ENCODE data around the gene SMAD6. TPM values are rescaled to one million over a fixed set of nuclear protein-coding genes. Genes with fewer than 3 reads are reported as not detected.

SMAD6 gene
- total RNA-seq, 4 donors from 2014 or later = 1.7 to 6.3 (median 3.8) TPM

DNA sequence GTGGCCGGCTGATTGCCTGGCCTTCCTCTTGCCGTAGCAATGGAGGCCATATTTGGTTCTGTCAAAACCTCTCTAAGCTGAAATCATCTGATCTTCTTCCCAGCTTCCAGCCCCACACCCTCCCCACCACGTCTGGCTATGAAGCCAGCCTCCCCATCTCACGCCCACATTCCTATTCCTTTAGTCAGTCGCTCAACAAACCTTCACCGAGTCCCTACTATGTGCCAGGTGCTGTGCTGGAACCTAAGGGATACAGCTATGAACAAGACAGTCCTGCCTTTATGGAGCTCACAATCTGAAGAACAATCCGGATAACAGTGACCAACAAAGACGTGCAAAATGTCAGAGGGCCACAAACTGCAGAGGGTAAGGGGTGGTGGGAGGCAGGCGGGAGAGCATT, 31.9 kb upstream of the SMAD6 start:
- TF ChIP-seq, protein P1, sequence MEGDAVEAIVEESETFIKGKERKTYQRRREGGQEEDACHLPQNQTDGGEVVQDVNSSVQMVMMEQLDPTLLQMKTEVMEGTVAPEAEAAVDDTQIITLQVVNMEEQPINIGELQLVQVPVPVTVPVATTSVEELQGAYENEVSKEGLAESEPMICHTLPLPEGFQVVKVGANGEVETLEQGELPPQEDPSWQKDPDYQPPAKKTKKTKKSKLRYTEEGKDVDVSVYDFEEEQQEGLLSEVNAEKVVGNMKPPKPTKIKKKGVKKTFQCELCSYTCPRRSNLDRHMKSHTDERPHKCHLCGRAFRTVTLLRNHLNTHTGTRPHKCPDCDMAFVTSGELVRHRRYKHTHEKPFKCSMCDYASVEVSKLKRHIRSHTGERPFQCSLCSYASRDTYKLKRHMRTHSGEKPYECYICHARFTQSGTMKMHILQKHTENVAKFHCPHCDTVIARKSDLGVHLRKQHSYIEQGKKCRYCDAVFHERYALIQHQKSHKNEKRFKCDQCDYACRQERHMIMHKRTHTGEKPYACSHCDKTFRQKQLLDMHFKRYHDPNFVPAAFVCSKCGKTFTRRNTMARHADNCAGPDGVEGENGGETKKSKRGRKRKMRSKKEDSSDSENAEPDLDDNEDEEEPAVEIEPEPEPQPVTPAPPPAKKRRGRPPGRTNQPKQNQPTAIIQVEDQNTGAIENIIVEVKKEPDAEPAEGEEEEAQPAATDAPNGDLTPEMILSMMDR (IDR thresholded peaks at IDR 0.05) = no peak
- no peak for TF ChIP-seq POLR2A (IDR thresholded peaks at IDR 0.05)
- no peak overlapping the region for H3K4me3 ChIP-seq
- H3K9me3 ChIP-seq = no peaks in the 10 kb centered on the region
- no peaks in the 10 kb centered on the region for H3K36me3 ChIP-seq
- H3K27me3 ChIP-seq = no peaks in the 10 kb centered on the region
- H3K4me1 ChIP-seq = peaks cover 0 to 13% (median 0%) of the 10 kb centered on the region in 3 donors
- DNase-seq = no peak
- 71 to 75% methylated on average over 8 to 9 of the region's 9 CpGs for WGBS, 2 donors
- H3K27ac ChIP-seq = no peak overlapping the region
- intact Hi-C loops (cut with DNase I) = no loop called here

DNA sequence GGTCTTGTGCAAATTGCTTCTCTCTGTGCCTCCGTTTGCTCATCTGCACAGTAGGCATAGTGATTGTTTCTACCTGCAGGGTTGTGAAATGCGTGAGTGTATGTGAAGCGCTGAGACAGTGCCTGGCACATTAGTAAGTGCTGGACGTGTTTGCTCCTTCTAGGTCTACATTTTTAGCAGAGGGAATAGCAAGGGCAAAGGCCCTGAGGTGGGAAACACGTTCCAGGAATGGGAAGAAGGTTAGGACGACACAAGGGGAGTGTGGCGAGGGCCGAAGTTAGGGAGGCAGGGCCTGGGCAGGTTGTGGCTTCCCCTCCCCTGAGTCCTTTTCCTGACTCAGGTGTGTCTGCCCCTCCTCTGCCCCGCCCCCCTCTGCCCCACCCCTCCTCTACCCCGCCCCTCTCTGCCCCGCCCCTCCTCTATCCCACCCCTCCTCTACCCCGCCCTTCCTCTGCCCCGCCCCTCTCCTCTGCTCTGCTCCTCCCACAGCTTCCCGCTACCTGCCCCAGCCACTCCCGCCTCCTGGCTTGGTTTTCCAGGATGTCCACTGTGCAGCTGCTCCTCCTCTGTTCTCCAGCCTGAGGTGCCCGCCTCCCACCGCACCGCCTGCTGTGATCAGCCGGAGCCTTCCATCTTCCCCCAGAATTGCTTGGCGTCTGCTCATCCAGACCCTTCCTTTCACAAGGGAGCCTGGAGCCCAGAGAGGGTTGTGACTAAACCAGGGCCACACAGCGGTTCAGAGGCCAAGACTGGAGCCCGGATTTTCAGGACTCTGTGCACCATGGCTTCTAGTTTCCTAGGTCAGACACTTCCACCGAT, 31.1 kb upstream of the SMAD6 start:
- no peaks in the 10 kb centered on the region for H3K36me3 ChIP-seq
- peaks cover 0 to 13% (median 0%) of the 10 kb centered on the region in 3 donors for H3K4me1 ChIP-seq
- intact Hi-C loops (cut with DNase I) = no loop called here
- TF ChIP-seq, protein P1 (IDR thresholded peaks at IDR 0.05) = no peak
- TF ChIP-seq POLR2A (IDR thresholded peaks at IDR 0.05) = no peak
- 33 to 60% methylated on average over 15 to 16 of the region's 23 CpGs for WGBS, 2 donors
- no peaks in the 10 kb centered on the region for H3K9me3 ChIP-seq
- H3K27ac ChIP-seq = peak overlapping the region in 2 of 4 donors; percentile 26 to 31
- H3K27me3 ChIP-seq = no peaks in the 10 kb centered on the region
- DNase-seq = no peak
- H3K4me3 ChIP-seq = peak overlapping the region in 1 of 4 donors; percentile 26

DNA sequence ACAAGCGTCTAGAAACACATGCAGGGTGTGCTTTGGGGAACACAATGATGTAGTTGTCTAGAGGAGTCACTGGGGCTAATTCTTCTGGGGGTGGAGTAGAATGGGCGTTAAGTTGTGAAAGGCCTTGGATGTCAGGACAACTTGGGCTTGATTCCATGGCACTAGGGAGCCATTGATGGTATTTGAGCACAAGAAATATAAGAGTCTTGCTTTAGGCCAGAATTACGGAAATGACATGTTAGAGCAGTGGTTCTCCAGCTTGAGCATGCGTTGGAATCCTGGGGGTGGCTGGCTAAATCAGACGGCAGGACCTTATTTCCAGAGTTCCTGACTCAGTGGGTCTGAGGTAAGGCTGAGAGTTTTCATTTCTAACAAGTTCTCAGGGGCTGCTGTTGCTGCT, 29.2 kb upstream of the SMAD6 start:
- no peak overlapping the region for H3K27ac ChIP-seq
- no peaks in the 10 kb centered on the region for H3K9me3 ChIP-seq
- H3K4me3 ChIP-seq = no peak overlapping the region
- TF ChIP-seq, protein P1 (IDR thresholded peaks at IDR 0.05) = no peak
- TF ChIP-seq POLR2A (IDR thresholded peaks at IDR 0.05) = no peak
- H3K36me3 ChIP-seq = no peaks in the 10 kb centered on the region
- H3K4me1 ChIP-seq = peaks cover 0 to 13% (median 0%) of the 10 kb centered on the region in 3 donors
- no peaks in the 10 kb centered on the region for H3K27me3 ChIP-seq
- WGBS, 2 donors = 61 to 69% methylated on average over 5 of the region's 5 CpGs
- no peak for DNase-seq
- intact Hi-C loops (cut with DNase I) = no loop called here

DNA sequence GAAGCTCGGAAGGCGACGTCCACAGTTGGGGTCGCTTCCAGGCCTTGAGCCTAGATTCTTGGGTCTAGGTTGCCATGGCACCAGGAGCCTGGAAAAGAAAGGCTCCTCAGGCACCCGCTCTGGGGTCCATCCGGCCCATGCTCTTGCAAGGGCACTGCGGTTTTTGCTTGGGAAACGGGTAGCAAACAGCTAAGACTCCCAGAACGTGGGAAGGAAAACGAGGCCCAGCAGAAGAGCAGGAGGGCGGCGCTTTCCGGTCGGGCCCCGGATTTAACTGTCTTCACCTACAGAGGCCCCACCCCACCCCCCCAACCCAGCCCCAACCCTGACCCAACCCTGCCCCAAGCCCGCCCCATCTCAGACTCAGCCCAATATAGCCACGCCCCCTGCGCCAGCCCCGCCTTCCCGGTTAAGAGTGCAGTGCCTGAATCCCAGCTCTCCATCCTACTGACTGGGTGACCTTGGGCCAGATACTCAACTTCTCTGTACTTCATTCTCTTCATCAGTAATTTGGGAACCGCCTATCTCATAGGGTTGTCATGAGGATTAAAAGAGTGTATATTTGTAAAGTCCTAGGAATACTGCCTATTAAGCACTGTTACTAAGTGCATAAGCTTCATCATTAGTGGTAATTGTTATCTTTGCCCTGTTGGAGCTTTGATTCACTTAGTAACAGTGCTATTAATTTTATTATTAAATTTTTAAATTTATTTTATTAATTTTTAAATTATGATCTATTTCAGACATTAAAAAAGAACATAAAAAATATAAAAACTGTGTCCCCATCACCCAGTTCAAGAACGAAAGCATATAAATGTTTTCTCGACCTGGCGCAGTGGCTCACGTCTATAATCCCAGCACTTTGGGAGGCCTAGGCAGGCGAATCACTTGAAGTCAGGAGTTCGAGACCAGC, 28.4 kb upstream of the SMAD6 start:
- Histone ChIP-seq H3K4me3 (no peak overlapping the region), H3K9me3 (no peaks in the 10 kb centered on the region), H3K4me1 (peaks cover 0 to 13% (median 0%) of the 10 kb centered on the region in 3 donors), H3K36me3 (no peaks in the 10 kb centered on the region), H3K27me3 (no peaks in the 10 kb centered on the region), H3K27ac (no peak overlapping the region)
- WGBS, 2 donors = 68 to 71% methylated on average over 9 to 15 of the region's 27 CpGs
- intact Hi-C loops (cut with DNase I) = no loop called here
- no peak for DNase-seq
- no peak for TF ChIP-seq POLR2A (IDR thresholded peaks at IDR 0.05)
- TF ChIP-seq, protein P1 (IDR thresholded peaks at IDR 0.05) = no peak

DNA sequence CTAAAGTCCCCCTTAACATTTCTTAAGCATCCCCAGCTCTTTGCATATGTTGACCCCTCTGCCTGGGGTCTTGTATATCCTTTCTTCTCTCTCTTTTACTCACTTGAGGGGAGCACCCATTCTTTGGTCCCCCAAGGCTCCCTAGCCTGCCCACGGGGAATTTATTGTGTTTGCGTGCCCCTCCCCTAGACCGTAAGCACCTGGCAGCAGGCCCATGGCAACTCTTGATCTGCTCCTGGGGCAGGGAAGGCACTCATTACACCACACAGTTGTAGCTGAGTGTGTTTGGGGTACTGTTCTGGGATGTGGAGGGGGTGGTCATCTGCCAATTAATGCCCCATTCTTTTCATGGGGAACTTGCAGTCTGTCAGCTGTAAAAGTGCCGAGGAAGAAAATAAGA, 27.3 kb upstream of the SMAD6 start:
- no peaks in the 10 kb centered on the region for H3K9me3 ChIP-seq
- H3K4me1 ChIP-seq = peaks cover 0 to 13% (median 0%) of the 10 kb centered on the region in 3 donors
- TF ChIP-seq POLR2A (IDR thresholded peaks at IDR 0.05) = no peak
- TF ChIP-seq, protein P1 (IDR thresholded peaks at IDR 0.05) = no peak
- DNase-seq = no peak
- H3K36me3 ChIP-seq = no peaks in the 10 kb centered on the region
- intact Hi-C loops (cut with DNase I) = no loop called here
- H3K27me3 ChIP-seq = no peaks in the 10 kb centered on the region
- no peak overlapping the region for H3K27ac ChIP-seq
- 89 to 91% methylated on average over 1 to 4 of the region's 4 CpGs for WGBS, 2 donors
- no peak overlapping the region for H3K4me3 ChIP-seq
